Left ventricle myocardium inferior (tissue), 1 donor: ENCODE measurements around the gene SLC38A5. TPM values are rescaled to one million over a fixed set of nuclear protein-coding genes. Genes with fewer than 3 reads are reported as not detected.

Experiments
- DNase-seq: peaks from one replicate; pipeline ENCODE4 v3.0.0-alpha.2; 2020
- H3K27ac ChIP-seq: fragments of 200-600 bp; replicated peaks from 2 replicates; pipeline ENCODE4 v1.8.0; 2021
- H3K27me3 ChIP-seq: fragments of 200-600 bp; 2 replicates; pipeline ENCODE4 v1.8.0; 2021; ENCODE audit warnings: low read depth
- H3K36me3 ChIP-seq: fragments of 200-600 bp; 2 replicates; pipeline ENCODE4 v1.8.0; 2021
- H3K4me1 ChIP-seq: fragments of 200-600 bp; 2 replicates; pipeline ENCODE4 v1.8.0; 2021
- H3K4me3 ChIP-seq: fragments of 200-600 bp; 2 replicates; pipeline ENCODE4 v1.8.0; 2021; ENCODE audit warnings: mild to moderate bottlenecking, moderate library complexity
- H3K9me3 ChIP-seq: fragments of 200-600 bp; replicated peaks from 2 replicates; pipeline ENCODE4 v1.8.0; 2021
- CTCF ChIP-seq: fragments of 200-600 bp; IDR thresholded peaks from 2 replicates; pipeline ENCODE4 v1.8.0; 2021; ENCODE audit warnings: antibody characterized with exemption, mild to moderate bottlenecking, borderline replicate concordance
- intact Hi-C: fragments of 100-400 bp; cut with micrococcal nuclease; formaldehyde crosslinking; loops from one replicate; pipeline ENCODE4 v1.11.0; 2022
- total RNA-seq: library from RNA; stranded (reverse); fragmentation: NEBNext Ultra II Directional; extraction: Animal tissue kit (Norgen Biotek cat#: 25700); gene quantifications from one replicate; pipeline ENCODE4 v1.2.1, GENCODE V29; 2021
- donor health status: DM: no; HTN: yes; CAD: no; lungs with severe emphysema.

SLC38A5 gene
- total RNA-seq, 1 donor from 2014 or later, result 0.71 TPM

DNA sequence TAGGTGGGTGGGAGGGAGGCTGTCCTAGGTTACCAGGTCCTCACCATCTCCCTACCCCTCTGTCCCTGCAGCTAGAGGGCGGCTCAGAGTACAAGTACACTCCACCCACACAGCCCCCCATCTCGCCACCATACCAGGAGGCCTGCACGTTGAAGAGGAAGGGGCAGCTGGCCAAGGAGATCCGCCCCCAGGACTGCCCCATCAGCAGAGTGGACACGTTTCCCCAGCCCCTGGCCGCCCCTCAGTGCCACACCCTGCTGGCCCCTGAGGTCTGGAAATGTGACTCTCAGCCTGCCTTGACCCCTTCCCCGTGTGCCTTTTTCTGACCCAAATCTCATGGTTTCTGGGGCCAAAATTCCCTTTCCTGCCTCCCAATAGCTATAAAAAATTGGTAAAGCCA, 12.5 kb upstream of the SLC38A5 start:
- no peak for TF ChIP-seq CTCF
- H3K4me3 ChIP-seq, result no peak overlapping the region
- H3K27me3 ChIP-seq, result no peaks in the 10 kb centered on the region
- no peak for DNase-seq
- no peak overlapping the region for H3K27ac ChIP-seq
- H3K9me3 ChIP-seq, result no peaks in the 10 kb centered on the region
- intact Hi-C loops, result no loop called here
- H3K4me1 ChIP-seq, result no peaks in the 10 kb centered on the region
- H3K36me3 ChIP-seq, result peaks cover 16% of the 10 kb centered on the region

DNA sequence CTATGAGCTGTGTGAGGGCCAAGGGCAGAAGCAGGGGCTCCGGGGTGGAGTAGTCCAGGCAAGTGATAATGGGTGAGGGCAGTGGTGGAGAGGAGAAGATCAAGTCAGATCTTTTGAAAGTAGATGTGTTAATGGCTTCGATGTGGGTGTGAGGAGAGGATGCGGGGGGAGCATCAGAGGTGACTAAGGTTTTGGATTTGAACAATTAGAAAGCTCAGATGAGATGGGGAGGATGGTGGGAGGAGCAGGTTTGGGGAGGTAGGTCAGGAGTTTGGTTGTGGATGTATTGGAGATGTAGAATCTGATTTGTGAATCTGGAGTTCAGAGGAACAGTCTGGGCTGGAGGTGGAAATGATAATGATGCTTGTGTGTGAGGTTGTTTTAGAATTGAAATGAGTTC, 10.5 kb upstream of the SLC38A5 start:
- H3K36me3 ChIP-seq, result peaks cover 16% of the 10 kb centered on the region
- peaks cover 11% of the 10 kb centered on the region for H3K4me1 ChIP-seq
- intact Hi-C loops, result no loop called here
- H3K9me3 ChIP-seq, result no peaks in the 10 kb centered on the region
- no peak overlapping the region for H3K4me3 ChIP-seq
- TF ChIP-seq CTCF, result no peak
- no peak overlapping the region for H3K27ac ChIP-seq
- H3K27me3 ChIP-seq, result no peaks in the 10 kb centered on the region
- no peak for DNase-seq

DNA sequence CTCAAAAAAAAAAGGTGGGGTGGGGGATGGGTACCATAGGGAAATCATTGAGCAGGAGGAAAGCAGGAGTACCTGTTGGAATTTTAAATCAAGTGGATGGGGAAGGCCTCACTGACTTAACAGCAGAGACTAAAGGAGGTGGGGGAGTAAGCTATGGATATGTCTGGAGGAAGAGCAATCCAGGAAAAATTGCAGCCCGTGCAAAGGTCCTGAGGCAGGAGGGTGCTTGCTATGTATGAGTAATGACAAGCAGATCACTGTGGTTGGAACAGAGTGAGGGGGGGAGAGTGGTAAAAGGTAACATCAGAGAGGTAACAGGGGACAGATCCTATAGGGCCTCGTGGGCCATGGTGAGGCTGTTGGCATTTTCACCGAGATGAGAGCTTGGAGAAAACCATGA, 10.1 kb upstream of the SLC38A5 start:
- Histone ChIP-seq H3K27ac (no peak overlapping the region), H3K4me1 (peaks cover 16% of the 10 kb centered on the region), H3K9me3 (no peaks in the 10 kb centered on the region), H3K27me3 (no peaks in the 10 kb centered on the region), H3K4me3 (no peak overlapping the region), H3K36me3 (peaks cover 16% of the 10 kb centered on the region)
- no peak for TF ChIP-seq CTCF
- DNase-seq, result no peak
- intact Hi-C loops, result no loop called here

DNA sequence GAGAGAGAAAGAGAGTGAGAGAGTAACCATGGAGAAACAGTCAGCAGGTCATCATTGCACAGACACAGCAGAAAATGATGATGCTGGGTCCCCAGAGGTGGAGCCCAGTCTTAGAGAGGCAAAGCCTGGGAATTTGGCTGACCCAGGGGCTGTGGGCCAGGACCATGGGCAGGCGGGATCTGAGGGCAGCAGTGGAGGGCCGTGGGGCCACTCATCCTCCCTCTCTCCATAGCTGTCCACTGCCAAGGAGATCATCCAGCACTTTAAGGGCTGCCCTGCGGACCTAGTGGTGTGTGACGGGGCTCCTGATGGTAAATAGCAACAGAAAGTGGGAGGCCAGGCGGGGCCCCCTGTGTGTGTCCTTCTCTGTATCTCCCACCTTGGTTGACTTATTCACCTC, 8.7 kb upstream of the SLC38A5 start:
- TF ChIP-seq CTCF, result no peak
- H3K36me3 ChIP-seq, result peaks cover 16% of the 10 kb centered on the region
- DNase-seq, result no peak
- no peak overlapping the region for H3K27ac ChIP-seq
- no peaks in the 10 kb centered on the region for H3K27me3 ChIP-seq
- no peaks in the 10 kb centered on the region for H3K9me3 ChIP-seq
- peaks cover 21% of the 10 kb centered on the region for H3K4me1 ChIP-seq
- intact Hi-C loops, result no loop called here
- H3K4me3 ChIP-seq, result no peak overlapping the region

DNA sequence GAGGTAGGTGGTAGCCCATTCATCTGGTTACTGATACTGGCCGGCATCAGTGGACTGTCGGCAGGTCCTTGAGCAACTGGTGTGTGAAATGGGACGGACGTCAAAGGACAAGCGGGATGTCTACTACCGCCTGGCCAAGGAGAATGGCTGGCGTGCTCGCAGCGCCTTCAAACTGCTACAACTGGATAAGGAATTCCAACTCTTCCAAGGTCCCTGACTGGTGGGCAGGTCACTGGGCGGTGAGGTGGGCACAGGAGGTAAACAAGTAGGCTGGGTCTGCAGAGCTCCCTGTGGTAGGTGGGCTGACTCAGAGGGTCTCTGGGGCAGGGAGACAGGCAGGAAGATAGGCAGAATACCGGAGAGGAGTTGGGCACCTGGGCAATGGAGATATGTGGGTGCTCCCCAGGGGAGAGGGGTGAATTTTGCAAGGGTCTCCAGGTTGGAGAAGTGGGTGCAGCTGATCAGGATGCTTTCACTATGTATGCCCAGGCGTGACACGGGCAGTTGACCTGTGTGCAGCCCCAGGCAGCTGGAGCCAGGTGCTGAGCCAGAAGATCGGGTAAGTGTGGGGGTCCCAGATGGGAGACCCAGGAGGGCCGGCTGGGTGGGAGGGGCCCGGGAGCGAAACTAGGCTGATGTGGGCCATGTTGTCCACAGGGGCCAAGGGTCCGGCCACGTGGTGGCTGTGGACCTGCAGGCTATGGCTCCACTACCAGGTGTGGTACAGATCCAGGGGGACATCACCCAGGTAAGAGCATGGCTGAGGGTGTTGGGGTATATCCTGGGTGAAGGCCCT, 8.1 kb upstream of the SLC38A5 start:
- DNase-seq, result no peak
- Histone ChIP-seq H3K4me3 (no peak overlapping the region), H3K27me3 (no peaks in the 10 kb centered on the region), H3K36me3 (peaks cover 16% of the 10 kb centered on the region), H3K27ac (no peak overlapping the region), H3K9me3 (no peaks in the 10 kb centered on the region), H3K4me1 (peaks cover 21% of the 10 kb centered on the region)
- intact Hi-C loops, result no loop called here
- TF ChIP-seq CTCF, result no peak
